ENCODE measurements around the gene EXOSC9. TPM values are rescaled to one million over a fixed set of nuclear protein-coding genes. Genes with fewer than 3 reads are reported as not detected.

EXOSC9 gene
- total RNA-seq, 1 donor from 2014 or later = 33.6 TPM

GRCh38 chr4:121788896-121789295 lies 12.2 kb upstream of the EXOSC9 start:
- Mint-ChIP-seq H3K27me3 (peaks cover 13% of the 10 kb centered on the region), H3K36me3 (ENCODE audit: insufficient read depth) (no peaks in the 10 kb centered on the region)
- TF ChIP-seq, protein P1, sequence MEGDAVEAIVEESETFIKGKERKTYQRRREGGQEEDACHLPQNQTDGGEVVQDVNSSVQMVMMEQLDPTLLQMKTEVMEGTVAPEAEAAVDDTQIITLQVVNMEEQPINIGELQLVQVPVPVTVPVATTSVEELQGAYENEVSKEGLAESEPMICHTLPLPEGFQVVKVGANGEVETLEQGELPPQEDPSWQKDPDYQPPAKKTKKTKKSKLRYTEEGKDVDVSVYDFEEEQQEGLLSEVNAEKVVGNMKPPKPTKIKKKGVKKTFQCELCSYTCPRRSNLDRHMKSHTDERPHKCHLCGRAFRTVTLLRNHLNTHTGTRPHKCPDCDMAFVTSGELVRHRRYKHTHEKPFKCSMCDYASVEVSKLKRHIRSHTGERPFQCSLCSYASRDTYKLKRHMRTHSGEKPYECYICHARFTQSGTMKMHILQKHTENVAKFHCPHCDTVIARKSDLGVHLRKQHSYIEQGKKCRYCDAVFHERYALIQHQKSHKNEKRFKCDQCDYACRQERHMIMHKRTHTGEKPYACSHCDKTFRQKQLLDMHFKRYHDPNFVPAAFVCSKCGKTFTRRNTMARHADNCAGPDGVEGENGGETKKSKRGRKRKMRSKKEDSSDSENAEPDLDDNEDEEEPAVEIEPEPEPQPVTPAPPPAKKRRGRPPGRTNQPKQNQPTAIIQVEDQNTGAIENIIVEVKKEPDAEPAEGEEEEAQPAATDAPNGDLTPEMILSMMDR (IDR thresholded peaks at IDR 0.05; ENCODE audit: unreplicated experiment) = no peak

GRCh38 chr4:121789455-121789854 lies 11.7 kb upstream of the EXOSC9 start:
- TF ChIP-seq, protein P1 (IDR thresholded peaks at IDR 0.05; ENCODE audit: unreplicated experiment) = no peak
- Mint-ChIP-seq H3K27me3 (peaks cover 13% of the 10 kb centered on the region), H3K27ac (no peak overlapping the region), H3K9me3 (ENCODE audit: low read depth) (no peaks in the 10 kb centered on the region), H3K36me3 (ENCODE audit: insufficient read depth) (no peaks in the 10 kb centered on the region), H3K4me3 (ENCODE audit: low read depth) (no peak overlapping the region), H3K4me1 (ENCODE audit: low read depth) (peaks cover 1% of the 10 kb centered on the region)
- no peak for DNase-seq (ENCODE audit: low spot score, unreplicated experiment)

More at GRCh38 chr4:121788896-121789295, 12.2 kb upstream of the EXOSC9 start:
- H3K9me3 Mint-ChIP-seq (ENCODE audit: low read depth) = no peaks in the 10 kb centered on the region
- H3K27ac Mint-ChIP-seq = no peak overlapping the region
- H3K4me3 Mint-ChIP-seq (ENCODE audit: low read depth) = no peak overlapping the region
- no peaks in the 10 kb centered on the region for H3K4me1 Mint-ChIP-seq (ENCODE audit: low read depth)
- no peak for DNase-seq (ENCODE audit: low spot score, unreplicated experiment)

- H3K27me3 Mint-ChIP-seq = peaks cover 11% of the 10 kb centered on the region
- H3K9me3 Mint-ChIP-seq (ENCODE audit: low read depth) = no peaks in the 10 kb centered on the region
- DNase-seq (ENCODE audit: low spot score, unreplicated experiment) = no peak
- TF ChIP-seq, protein P1 (IDR thresholded peaks at IDR 0.05; ENCODE audit: unreplicated experiment) = no peak
- peaks cover 7% of the 10 kb centered on the region for H3K4me1 Mint-ChIP-seq (ENCODE audit: low read depth)
- H3K36me3 Mint-ChIP-seq (ENCODE audit: insufficient read depth) = no peaks in the 10 kb centered on the region
- H3K27ac Mint-ChIP-seq = no peak overlapping the region
- H3K4me3 Mint-ChIP-seq (ENCODE audit: low read depth) = no peak overlapping the region
Observed at GRCh38 chr4:121789960-121790829, 10.9 kb upstream of the EXOSC9 start.

GRCh38 chr4:121790976-121791375 lies 10.1 kb upstream of the EXOSC9 start:
- Mint-ChIP-seq H3K27me3 (peaks cover 11% of the 10 kb centered on the region), H3K27ac (no peak overlapping the region), H3K36me3 (ENCODE audit: insufficient read depth) (no peaks in the 10 kb centered on the region), H3K9me3 (ENCODE audit: low read depth) (no peaks in the 10 kb centered on the region), H3K4me1 (ENCODE audit: low read depth) (peaks cover 10% of the 10 kb centered on the region), H3K4me3 (ENCODE audit: low read depth) (no peak overlapping the region)
- no peak for DNase-seq (ENCODE audit: low spot score, unreplicated experiment)
- TF ChIP-seq, protein P1 (IDR thresholded peaks at IDR 0.05; ENCODE audit: unreplicated experiment) = no peak

DNA sequence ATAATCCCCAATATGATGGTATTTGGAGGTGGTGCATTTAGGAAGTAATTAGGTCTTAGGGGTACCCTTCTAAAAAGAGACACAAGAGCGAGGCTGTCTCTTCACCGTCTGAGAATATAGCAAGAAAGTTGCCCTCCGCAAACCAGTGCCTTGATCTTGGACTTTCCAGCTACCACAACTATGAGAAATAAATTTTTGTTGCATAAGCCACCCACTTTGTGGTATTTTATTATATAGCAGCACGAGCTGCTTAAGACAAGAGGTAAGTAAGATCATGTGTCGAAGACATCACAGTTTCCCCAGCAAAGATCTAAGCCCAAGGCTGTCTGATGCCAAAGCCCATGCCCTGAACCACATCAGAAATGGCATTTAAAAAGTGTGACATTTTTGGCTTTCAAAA lies 9.6 kb upstream of the EXOSC9 start:
- Mint-ChIP-seq H3K36me3 (ENCODE audit: insufficient read depth) (no peaks in the 10 kb centered on the region), H3K4me1 (ENCODE audit: low read depth) (peaks cover 11% of the 10 kb centered on the region), H3K9me3 (ENCODE audit: low read depth) (no peaks in the 10 kb centered on the region), H3K27ac (no peak overlapping the region), H3K27me3 (peaks cover 11% of the 10 kb centered on the region), H3K4me3 (ENCODE audit: low read depth) (no peak overlapping the region)
- TF ChIP-seq, protein P1 (IDR thresholded peaks at IDR 0.05; ENCODE audit: unreplicated experiment) = no peak
- no peak for DNase-seq (ENCODE audit: low spot score, unreplicated experiment)

Measured in progenitor cell of endocrine pancreas (in vitro differentiated cells).